C1 segment of cervical spinal cord (tissue), 14 donors: ENCODE results near the gene CIDEB.
A peak's percentile ranks its signal among the peaks of the same experiment; 100 is the strongest.

Experiments
- DNase-seq, 14 donors: peaks; one replicate each; lab custom pipeline; 2025; lab: John Stamatoyannopoulos, UW

Gene CIDEB

GRCh38 chr14:24332268-24332993 is 24.7 kb upstream of the CIDEB start:
- peak in 6 of 14 donors; percentile 16 to 53 (median 33) for DNase-seq

GRCh38 chr14:24331731-24332267 is 24.0 kb upstream of the CIDEB start:
- DNase-seq, result no peak

- DNase-seq, result no peak
Measured at GRCh38 chr14:24330973-24331674, 23.3 kb upstream of the CIDEB start.

- DNase-seq, result peak in 1 of 14 donors; percentile 59
Measured at GRCh38 chr14:24329736-24330135, 22.0 kb upstream of the CIDEB start.

- no peak for DNase-seq
Measured at GRCh38 chr14:24329073-24329663, 21.4 kb upstream of the CIDEB start.

- DNase-seq, result peak in 1 of 14 donors; percentile 12
Measured at GRCh38 chr14:24327914-24328313, 20.1 kb upstream of the CIDEB start.

GRCh38 chr14:24327303-24327702 is 19.5 kb upstream of the CIDEB start:
- DNase-seq, result no peak

GRCh38 chr14:24325963-24326362 is 18.2 kb upstream of the CIDEB start:
- no peak for DNase-seq

- DNase-seq, result no peak
Measured at GRCh38 chr14:24325041-24325530, 17.3 kb upstream of the CIDEB start.

GRCh38 chr14:24324024-24324423 is 16.2 kb upstream of the CIDEB start:
- DNase-seq, result no peak

- DNase-seq, result no peak
Measured at GRCh38 chr14:24323341-24323740, 15.6 kb upstream of the CIDEB start.

GRCh38 chr14:24322672-24323071 is 14.9 kb upstream of the CIDEB start:
- DNase-seq, result no peak

GRCh38 chr14:24321212-24321975 is 13.6 kb upstream of the CIDEB start:
- DNase-seq, result no peak

GRCh38 chr14:24317141-24317928 is 9.6 kb upstream of the CIDEB start:
- DNase-seq, result no peak

- no peak for DNase-seq
Measured at GRCh38 chr14:24316597-24316950, 8.8 kb upstream of the CIDEB start.

GRCh38 chr14:24315807-24316596 is 8.2 kb upstream of the CIDEB start:
- DNase-seq, result no peak

- DNase-seq, result no peak
Measured at GRCh38 chr14:24315243-24315806, 7.5 kb upstream of the CIDEB start.

- DNase-seq, result no peak
Measured at GRCh38 chr14:24314377-24315193, 6.8 kb upstream of the CIDEB start.

GRCh38 chr14:24313913-24314312 is 6.1 kb upstream of the CIDEB start:
- no peak for DNase-seq
